ENCODE results near the gene HMCN1.

The HMCN1 gene

DNA sequence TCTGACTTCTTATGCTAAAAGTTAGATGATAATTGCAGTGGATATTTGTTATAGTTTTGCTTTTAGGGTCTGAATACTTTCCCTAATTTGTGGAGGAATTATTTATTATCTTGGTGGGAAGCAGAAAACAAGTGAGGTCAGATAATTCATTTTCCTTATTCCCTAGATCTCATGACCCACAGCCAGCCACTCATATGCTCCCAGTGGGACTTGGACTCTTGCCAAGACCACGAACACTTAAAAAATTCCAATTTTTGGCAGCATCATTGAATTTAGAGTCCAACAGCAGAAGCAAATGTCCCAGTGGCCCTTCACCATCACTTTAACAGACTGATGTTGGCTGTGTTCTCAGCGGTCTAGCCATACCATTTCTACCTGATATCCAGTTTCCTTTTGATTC, 204.2 kb downstream of the HMCN1 start:
- TF ChIP-seq, protein P1, sequence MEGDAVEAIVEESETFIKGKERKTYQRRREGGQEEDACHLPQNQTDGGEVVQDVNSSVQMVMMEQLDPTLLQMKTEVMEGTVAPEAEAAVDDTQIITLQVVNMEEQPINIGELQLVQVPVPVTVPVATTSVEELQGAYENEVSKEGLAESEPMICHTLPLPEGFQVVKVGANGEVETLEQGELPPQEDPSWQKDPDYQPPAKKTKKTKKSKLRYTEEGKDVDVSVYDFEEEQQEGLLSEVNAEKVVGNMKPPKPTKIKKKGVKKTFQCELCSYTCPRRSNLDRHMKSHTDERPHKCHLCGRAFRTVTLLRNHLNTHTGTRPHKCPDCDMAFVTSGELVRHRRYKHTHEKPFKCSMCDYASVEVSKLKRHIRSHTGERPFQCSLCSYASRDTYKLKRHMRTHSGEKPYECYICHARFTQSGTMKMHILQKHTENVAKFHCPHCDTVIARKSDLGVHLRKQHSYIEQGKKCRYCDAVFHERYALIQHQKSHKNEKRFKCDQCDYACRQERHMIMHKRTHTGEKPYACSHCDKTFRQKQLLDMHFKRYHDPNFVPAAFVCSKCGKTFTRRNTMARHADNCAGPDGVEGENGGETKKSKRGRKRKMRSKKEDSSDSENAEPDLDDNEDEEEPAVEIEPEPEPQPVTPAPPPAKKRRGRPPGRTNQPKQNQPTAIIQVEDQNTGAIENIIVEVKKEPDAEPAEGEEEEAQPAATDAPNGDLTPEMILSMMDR (IDR thresholded peaks at IDR 0.05), result no peak

DNA sequence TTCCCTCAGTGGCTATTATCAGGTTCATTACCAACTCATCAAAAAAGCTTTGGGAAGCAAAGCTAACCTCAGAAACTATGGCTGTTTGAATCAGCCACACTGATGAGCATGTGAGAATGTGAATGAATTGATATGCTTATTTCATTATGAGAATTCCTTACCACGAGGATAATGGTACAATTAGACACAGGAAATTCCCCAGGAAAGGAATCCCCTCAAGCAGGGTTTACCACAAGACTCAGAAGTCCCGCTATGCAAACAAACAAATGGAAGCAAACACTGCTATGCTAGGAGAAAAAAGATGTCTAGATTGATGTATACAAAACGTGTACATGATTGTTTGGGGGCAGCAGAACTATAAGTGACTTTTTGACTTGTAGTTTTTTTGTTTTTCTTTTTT, 205.0 kb downstream of the HMCN1 start:
- TF ChIP-seq, protein P1 (IDR thresholded peaks at IDR 0.05), result no peak

DNA sequence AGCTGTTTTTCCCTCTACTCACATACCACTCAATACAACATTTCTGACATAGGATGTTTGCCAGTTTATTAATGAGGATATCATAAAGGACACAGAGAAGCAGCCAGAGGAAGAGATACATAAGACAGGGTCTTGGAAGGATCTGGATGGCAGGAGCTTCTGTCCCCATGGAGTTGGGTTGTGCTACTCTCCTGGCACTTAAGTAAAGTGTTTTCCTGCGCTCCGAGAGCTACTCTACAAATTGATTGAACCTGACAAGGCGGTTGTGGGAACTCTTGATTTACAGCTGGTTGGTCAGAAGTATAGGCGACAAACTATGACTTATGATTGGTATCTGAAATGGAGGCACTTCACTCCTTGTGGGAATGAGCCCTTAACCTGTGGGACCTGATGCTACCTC, 208.8 kb downstream of the HMCN1 start:
- TF ChIP-seq, protein P1 (IDR thresholded peaks at IDR 0.05), result no peak

DNA sequence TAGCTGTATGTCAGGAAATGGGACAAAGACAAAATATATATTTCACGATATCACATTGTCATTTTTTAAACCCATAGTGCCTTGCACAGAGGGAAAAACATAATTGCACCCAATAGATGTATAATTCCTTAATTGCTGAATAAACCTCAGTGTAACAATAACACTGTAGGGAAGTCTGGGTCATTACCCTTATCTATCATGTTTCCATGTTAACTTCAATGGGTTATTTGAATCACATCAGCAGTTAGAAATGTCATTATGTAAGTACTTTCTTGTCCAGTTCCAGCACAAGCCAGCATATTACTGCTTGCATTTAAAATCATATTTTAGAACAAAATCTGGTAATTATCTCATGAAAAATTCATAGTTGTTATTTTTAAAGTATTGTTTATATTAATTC, 222.7 kb downstream of the HMCN1 start:
- TF ChIP-seq, protein P1 (IDR thresholded peaks at IDR 0.05), result no peak

DNA sequence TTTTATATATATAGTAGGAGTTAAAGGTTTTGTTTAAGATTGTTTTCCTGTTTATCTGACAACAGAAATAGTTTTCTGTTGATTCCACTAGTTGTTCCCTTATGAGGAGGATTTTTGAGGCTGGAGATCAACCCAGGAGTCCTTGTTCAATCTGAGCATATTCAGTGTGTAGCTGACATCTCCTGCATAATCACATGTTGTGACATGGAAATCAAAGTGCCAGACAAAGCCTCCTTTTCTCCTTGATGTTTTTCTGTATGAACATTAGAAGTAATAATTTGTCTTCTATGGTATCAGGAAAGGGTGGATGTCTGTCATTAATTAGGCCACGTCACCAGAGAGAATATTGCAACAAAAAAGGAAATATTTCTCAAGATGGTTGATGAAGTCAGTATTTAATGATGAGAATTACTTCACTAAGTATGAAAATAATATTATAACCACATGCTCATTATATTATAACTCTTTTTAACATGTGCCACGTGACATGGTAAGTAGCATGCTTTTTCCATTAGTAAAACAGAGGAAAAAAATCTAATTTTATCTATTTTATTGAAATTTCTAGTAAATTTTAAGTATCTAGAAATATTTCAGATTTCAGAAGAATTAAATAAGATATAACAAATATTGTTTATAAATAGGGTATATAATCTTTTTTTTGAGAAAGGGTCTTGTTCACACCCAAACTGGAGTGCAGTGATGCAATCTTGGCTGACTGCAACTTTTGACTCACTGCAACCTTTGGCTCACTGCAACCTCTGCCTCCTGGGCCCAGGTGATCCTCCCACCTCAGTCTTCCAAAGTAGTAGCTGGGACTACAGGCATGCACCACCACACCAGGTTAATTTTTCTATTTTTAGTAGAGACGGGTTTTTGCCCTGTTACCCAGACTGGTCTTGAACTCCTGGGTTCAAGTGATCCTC, 223.5 kb downstream of the HMCN1 start:
- TF ChIP-seq, protein P1 (IDR thresholded peaks at IDR 0.05), result no peak

DNA sequence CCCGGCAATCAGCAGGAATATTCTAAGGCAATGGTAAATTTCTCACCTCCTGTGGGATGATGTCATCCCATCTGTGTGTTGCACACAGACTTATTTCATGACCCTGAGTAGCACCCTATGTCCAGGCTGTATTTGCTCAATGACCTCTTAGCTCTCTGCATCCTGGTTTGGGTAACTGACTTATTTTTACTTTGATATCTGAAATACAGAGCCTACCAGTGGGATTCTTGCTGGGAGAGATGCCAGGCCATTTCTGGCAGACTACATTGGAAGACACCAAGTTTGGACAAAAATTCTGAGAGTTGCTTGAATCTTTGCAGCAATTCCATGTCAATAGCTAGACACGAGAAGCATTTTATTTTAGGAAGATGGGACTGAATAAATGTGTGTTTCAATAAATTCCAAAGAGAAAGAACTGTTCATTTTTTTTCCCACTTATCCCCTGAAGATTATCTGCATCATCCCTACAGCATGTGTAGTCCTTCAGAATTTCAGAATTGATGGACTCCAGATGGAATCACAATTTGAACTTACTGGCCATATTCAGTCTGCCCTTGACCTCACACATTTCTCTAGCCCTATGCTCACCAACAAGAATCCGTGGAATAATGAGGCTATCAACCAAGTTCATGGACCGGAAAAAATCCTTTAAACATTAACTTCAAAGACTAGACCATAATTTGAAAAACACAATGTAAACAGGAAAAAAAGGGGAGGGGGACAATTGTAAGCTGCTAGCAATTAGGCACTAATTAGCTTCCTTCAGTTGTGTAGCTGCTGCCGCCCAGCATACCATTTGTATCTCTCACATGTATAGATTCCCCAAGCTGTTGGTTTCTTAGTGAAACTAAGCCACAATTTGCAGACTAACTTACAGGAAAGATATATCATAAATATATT, 226.5 kb downstream of the HMCN1 start:
- TF ChIP-seq, protein P1 (IDR thresholded peaks at IDR 0.05), result no peak

DNA sequence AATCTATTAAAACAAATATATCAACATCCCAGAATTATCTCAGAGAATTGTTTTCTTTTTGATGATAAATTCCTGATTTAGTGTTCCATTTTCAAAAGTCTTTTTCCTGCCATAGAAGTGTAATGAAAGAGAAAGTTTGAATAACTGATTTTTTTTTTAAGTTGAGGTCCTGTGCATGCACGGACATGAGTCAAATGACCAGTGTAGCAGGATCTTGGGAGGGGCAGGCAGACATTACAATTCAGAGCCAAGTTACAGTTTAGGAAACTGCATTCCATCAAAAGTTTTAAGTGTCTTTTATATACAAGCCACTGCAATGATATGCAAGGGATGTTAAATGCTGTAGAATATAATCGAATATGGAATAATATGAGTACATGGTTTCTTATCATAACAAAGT, 227.5 kb downstream of the HMCN1 start:
- TF ChIP-seq, protein P1 (IDR thresholded peaks at IDR 0.05), result no peak
